Esophagus squamous epithelium (tissue), 5 donors: ENCODE data around the gene EPC1. TPM values are rescaled to one million over a fixed set of nuclear protein-coding genes. Genes with fewer than 3 reads are reported as not detected.
"Not testable (repeated sequence)": the region's sequence is repeated elsewhere in the genome, so short reads cannot be mapped to it uniquely, and the experiment has no call there.

Experiments used
- DNase-seq: peaks from one replicate; lab custom pipeline; 2025; lab: John Stamatoyannopoulos, UW
- H3K27ac ChIP-seq, 4 donors: fragments of 200-600 bp; sonication (generic); one replicate each; pipeline ENCODE4 v1.5.1; 2016 to 2019; ENCODE audit warnings: mild to moderate bottlenecking in 1 of 4
- H3K27me3 ChIP-seq, 4 donors: fragments of 200-600 bp; sonication (generic); 1 replicate in 3 of 4; 2 replicates in 1 of 4; pipeline versions ENCODE4 v1.5.1 to v1.6.0; 2017 to 2021; ENCODE audit warnings: antibody characterized with exemption in 1 of 4
- H3K36me3 ChIP-seq, 3 donors: fragments of 200-600 bp; sonication (generic); one replicate each; pipeline ENCODE4 v1.5.1; 2016 to 2019
- H3K4me1 ChIP-seq, 3 donors: fragments of 200-600 bp; sonication (generic); one replicate each; pipeline ENCODE4 v1.5.1; 2017 to 2019
- H3K4me3 ChIP-seq, 4 donors: fragments of 200-600 bp; sonication (generic); 1 replicate in 3 of 4; 2 replicates in 1 of 4; pipeline ENCODE4 v1.5.1; 2016 to 2019; ENCODE audit warnings: mild to moderate bottlenecking in 2 of 4, moderate library complexity in 1 of 4
- H3K9me3 ChIP-seq, 3 donors: fragments of 200-600 bp; sonication (generic); one replicate each; pipeline ENCODE4 v1.5.1; 2016 to 2019
- POLR2A ChIP-seq, 4 donors: fragments of 450-650 bp; IDR thresholded peaks; one replicate each; pipeline ENCODE4 v1.6.1; 2017; ENCODE audit warnings: antibody characterized with exemption in 4 of 4, mild to moderate bottlenecking in 4 of 4, moderate library complexity in 3 of 4
- WGBS, 2 donors: methylation state at CpG; one replicate each; pipeline ENCODE4 v1.1.5; 2018; 5-methylcytosine and 5-hydroxymethylcytosine counted together
- intact Hi-C: fragments of 100-400 bp; cut with DNase I; formaldehyde crosslinking; loops from one replicate; pipeline ENCODE4 v1.15.0; 2022
- total RNA-seq, 4 donors: library from RNA; depleted of rRNA; stranded (reverse); fragments of >200 nt; gene quantifications; one replicate each; pipeline ENCODE4 v1.1.0, GENCODE V29; 2016
- TF ChIP-seq, protein P1 (sequence below), 6 experiments: fragments of 450-650 bp in 4 of 6; fragments of 200-600 bp in 2 of 6; sonication (generic) in 2 of 6; IDR thresholded peaks; one replicate each; pipeline ENCODE4 v1.5.1; 2016 to 2019; ENCODE audit warnings: antibody characterized with exemption in 6 of 6, mild to moderate bottlenecking in 4 of 6, moderate library complexity in 4 of 6
- donor health status: DM: yes; HTN: yes; CAD: no.

EPC1 gene
- total RNA-seq, 4 donors from 2014 or later, result 12.3 to 31.7 (median 21.7) TPM

DNA sequence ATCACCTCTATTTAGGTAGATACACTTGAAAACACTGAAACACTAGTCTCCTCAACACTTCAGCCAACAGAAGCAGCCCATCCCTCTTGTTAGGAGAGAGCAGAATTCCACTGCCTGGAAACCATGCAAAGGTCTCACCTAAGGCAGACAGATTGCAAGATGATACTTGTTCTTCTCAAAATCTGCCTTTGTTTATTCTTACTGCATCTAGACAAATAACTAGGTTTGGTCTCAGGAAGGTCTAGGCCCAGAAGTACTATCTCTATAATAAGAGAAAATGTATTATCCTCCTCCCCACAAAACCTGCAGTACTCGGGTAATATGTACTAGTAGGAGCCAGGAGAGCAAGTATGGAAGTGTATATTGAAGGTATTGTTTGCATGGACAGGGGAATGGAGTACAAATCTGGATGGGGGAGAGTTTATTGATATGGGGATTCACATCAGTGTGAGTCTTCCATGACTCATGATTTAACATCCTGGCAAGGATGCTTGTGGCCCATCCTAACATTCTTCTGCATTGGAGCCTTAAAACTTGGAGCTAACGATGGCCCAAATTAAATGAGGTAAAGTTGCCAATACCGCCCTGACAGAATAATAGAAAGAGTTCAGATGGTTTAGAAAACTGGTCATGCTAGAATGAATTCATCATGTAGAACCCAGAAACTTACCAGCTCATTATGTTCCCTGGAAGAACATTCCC, 109.2 kb downstream of the EPC1 start:
- intact Hi-C loops, result no loop called here
- DNase-seq, result no peak
- TF ChIP-seq POLR2A (IDR thresholded peaks at IDR 0.05), result no peak
- TF ChIP-seq, protein P1, sequence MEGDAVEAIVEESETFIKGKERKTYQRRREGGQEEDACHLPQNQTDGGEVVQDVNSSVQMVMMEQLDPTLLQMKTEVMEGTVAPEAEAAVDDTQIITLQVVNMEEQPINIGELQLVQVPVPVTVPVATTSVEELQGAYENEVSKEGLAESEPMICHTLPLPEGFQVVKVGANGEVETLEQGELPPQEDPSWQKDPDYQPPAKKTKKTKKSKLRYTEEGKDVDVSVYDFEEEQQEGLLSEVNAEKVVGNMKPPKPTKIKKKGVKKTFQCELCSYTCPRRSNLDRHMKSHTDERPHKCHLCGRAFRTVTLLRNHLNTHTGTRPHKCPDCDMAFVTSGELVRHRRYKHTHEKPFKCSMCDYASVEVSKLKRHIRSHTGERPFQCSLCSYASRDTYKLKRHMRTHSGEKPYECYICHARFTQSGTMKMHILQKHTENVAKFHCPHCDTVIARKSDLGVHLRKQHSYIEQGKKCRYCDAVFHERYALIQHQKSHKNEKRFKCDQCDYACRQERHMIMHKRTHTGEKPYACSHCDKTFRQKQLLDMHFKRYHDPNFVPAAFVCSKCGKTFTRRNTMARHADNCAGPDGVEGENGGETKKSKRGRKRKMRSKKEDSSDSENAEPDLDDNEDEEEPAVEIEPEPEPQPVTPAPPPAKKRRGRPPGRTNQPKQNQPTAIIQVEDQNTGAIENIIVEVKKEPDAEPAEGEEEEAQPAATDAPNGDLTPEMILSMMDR (IDR thresholded peaks at IDR 0.05), result no peak
- no peaks in the 10 kb centered on the region for H3K36me3 ChIP-seq
- H3K9me3 ChIP-seq, result no peaks in the 10 kb centered on the region
- H3K27ac ChIP-seq, result no peak overlapping the region
- WGBS, 2 donors, result 25 to 57% methylated on average over 3 of the region's 3 CpGs
- no peak overlapping the region for H3K4me3 ChIP-seq
- H3K4me1 ChIP-seq, result peaks cover 0 to 6% (median 6%) of the 10 kb centered on the region in 3 donors
- no peaks in the 10 kb centered on the region for H3K27me3 ChIP-seq

DNA sequence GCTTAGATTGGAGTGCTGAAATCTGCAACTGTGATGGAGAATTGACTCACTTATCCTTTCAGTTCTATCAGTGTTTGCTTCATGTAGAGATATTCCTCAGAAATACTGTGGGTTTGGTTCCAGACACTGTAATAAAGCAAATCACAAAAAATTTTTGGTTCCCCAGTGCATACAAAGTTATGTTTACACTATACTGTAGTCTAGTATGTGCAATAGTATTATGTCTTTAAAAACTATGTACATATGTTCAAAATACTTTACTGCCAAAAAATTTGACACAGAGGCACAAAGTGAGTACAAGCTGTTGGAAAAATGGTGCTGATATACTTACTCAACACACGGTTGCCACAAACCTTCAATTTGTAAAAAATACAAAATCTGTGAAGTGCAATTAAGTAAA, 112.5 kb downstream of the EPC1 start:
- Histone ChIP-seq H3K4me1 (peaks cover 0 to 11% (median 0%) of the 10 kb centered on the region in 3 donors), H3K9me3 (no peaks in the 10 kb centered on the region), H3K4me3 (no peak overlapping the region), H3K36me3 (no peaks in the 10 kb centered on the region), H3K27me3 (no peaks in the 10 kb centered on the region), H3K27ac (no peak overlapping the region)
- DNase-seq, result no peak
- 74 to 78% methylated on average over 1 of the region's 1 CpG for WGBS, 2 donors
- TF ChIP-seq, protein P1 (IDR thresholded peaks at IDR 0.05), result no peak
- TF ChIP-seq POLR2A (IDR thresholded peaks at IDR 0.05), result no peak
- intact Hi-C loops, result no loop called here

DNA sequence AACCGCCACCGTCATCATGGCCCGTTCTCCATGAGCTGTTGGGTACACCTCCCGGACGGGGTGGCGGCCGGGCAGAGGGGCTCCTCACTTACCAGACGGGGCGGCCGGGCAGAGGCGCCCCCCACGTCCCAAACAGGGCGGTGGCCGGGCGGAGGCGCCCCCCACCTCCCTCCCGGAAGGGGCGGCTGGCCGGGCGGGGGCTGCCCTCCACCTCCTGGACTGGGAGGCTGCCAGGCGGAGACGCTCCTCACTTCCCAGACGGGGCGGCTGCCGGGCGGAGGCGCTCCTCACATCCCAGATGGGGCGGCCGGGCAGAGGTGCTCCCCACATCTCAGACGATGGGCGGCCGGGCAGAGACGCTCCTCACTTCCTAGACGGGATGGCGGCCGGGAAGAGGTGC, 113.6 kb downstream of the EPC1 start:
- H3K4me1 ChIP-seq, result peaks cover 0 to 11% (median 0%) of the 10 kb centered on the region in 3 donors
- no CpG with 5 or more reads among the region's 36 CpGs for WGBS, 2 donors
- H3K27ac ChIP-seq, intact Hi-C loops, H3K4me3 ChIP-seq, DNase-seq, H3K36me3 ChIP-seq, H3K9me3 ChIP-seq, H3K27me3 ChIP-seq: not testable (repeated sequence)

DNA sequence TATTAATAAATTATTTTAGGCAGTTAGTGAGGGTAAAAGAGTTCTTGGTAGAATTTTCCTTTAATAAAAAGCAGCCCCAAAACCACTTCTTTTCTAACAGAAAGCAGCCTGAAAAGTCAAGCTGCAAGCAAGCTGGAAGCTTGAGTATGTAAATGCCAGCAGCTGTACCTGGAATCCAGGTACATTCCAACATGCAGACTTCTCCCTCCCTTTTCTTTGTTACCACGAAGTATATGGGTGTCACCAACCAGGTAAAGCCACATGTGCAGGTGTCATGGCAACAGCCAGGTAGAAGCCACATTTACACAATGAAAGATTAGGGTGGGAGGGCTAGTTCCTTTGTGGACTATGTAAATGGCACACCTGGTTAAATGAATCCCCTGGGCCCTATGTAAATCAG, 114.6 kb downstream of the EPC1 start:
- Histone ChIP-seq H3K27me3 (no peaks in the 10 kb centered on the region), H3K36me3 (no peaks in the 10 kb centered on the region), H3K4me3 (no peak overlapping the region), H3K4me1 (peaks cover 0 to 5% (median 0%) of the 10 kb centered on the region in 3 donors), H3K9me3 (no peaks in the 10 kb centered on the region), H3K27ac (no peak overlapping the region)
- no peak for TF ChIP-seq POLR2A (IDR thresholded peaks at IDR 0.05)
- TF ChIP-seq, protein P1 (IDR thresholded peaks at IDR 0.05), result no peak
- DNase-seq, result no peak
- intact Hi-C loops, result no loop called here
- 13 to 19% methylated on average over 1 of the region's 1 CpG for WGBS, 2 donors

DNA sequence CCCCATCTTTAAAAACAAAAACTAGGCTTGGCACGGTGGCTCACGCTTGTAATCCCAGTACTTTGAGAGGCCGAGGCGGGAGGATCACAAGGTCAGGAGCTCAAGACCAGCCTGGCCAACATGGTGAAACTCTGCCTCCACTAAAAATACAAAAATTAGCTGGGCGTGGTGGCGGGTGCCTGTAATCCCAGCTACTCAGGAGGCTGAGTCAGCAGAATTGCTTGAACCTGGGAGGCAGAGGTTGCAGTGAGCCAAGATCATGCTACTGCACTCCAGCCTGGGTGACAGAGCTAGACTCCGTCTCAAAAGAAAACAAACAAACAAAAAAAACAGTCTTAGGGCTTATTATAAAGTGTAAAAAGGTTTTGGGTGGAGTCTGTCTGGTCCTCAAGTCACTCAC, 117.2 kb downstream of the EPC1 start:
- H3K27me3 ChIP-seq, H3K4me1 ChIP-seq, DNase-seq, H3K9me3 ChIP-seq, H3K27ac ChIP-seq, intact Hi-C loops, H3K36me3 ChIP-seq, H3K4me3 ChIP-seq: not testable (repeated sequence)
- 89% methylated on average over 4 to 7 of the region's 7 CpGs for WGBS, 2 donors

DNA sequence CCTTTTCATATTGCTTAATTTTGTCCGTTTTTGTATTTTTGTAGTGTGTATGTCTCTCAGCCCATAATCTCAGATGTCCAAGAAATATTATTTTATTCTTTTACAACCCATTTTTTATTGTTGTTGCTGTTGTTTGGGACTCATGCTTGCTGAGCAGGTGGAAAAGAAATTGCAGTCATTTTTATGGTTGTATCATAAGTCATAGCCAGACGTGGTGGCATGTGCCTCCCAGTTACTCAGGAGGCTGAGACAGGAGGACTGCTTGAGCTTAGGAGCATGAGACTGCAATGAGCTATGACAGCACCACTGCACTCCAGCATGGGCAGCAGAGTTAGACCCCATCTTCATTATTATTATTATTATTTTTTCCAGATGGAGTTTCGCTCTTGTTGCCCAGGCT, 117.8 kb downstream of the EPC1 start:
- Histone ChIP-seq H3K9me3 (no peaks in the 10 kb centered on the region), H3K27ac (no peak overlapping the region), H3K27me3 (no peaks in the 10 kb centered on the region), H3K4me3 (no peak overlapping the region), H3K4me1 (peaks cover 0 to 5% (median 0%) of the 10 kb centered on the region in 3 donors), H3K36me3 (no peaks in the 10 kb centered on the region)
- intact Hi-C loops, result no loop called here
- WGBS, 2 donors, result 61 to 67% methylated on average over 3 of the region's 3 CpGs
- TF ChIP-seq POLR2A (IDR thresholded peaks at IDR 0.05), result no peak
- TF ChIP-seq, protein P1 (IDR thresholded peaks at IDR 0.05), result no peak
- DNase-seq, result no peak
